Endothelial cell of umbilical vein (primary cell): Measurements from ENCODE around the gene OR4E2. TPM values are rescaled to one million over a fixed set of nuclear protein-coding genes. Genes with fewer than 3 reads are reported as not detected.

Experiments used
- BruUV-seq: library from RNA; stranded (reverse); fragments of 400-500 nt; replicated peaks from 2 replicates; lab custom pipeline; 2021; lab: Mats Ljungman, UMichigan
- CTCF ChIA-PET: fragments of 300-600, 350-600 bp; sonication (Branson Sonifier 250); formaldehyde crosslinking; loops from one replicate; lab custom pipeline; 2021; ENCODE audit warnings: antibody characterized with exemption, inconsistent platforms; lab: Charles Lee
- POLR2A ChIA-PET: fragments of 300-600, 350-600 bp; sonication (Branson Sonifier 250); formaldehyde crosslinking; loops from one replicate; lab custom pipeline; 2021; ENCODE audit warnings: antibody characterized with exemption, inconsistent platforms; lab: Charles Lee
- DNase-seq: peaks from one replicate; pipeline ENCODE4 v3.0.0-alpha.2; 2011; ENCODE audit warnings: low read depth, low spot score
- FAIRE-seq: peaks from 2 replicates; lab custom pipeline; 2011; peaks lifted over from hg19 to GRCh38; lab: Jason Lieb, UNC
- H2AFZ ChIP-seq: 2 replicates; pipeline ENCODE4 v1.6.0; 2012; ENCODE audit warnings: low read depth, low read length, control low read depth, inconsistent platforms
- H3K27ac ChIP-seq: 2 replicates; pipeline ENCODE4 v1.5.1; 2011; ENCODE audit warnings: low read depth, mild to moderate bottlenecking, control low read depth, low read length, moderate library complexity; ENCODE audit not compliant: insufficient read depth
- H3K27me3 ChIP-seq, 2 experiments: 2 replicates each; pipeline versions ENCODE4 v1.6.0 to v1.6.1; 2011; ENCODE audit warnings: low read length in 2 of 2, mixed read lengths in 1 of 2; ENCODE audit not compliant: control insufficient read depth in 2 of 2, insufficient read depth in 2 of 2
- H3K36me3 ChIP-seq, 2 experiments: 2 replicates in 1 of 2; 3 replicates in 1 of 2; pipeline ENCODE4 v1.5.1; 2011; ENCODE audit warnings: low read length in 2 of 2, mild to moderate bottlenecking in 1 of 2, moderate library complexity in 1 of 2; ENCODE audit not compliant: control insufficient read depth in 2 of 2, insufficient read depth in 2 of 2; ENCODE audit errors: extremely low read depth in 1 of 2
- H3K4me1 ChIP-seq: 3 replicates; pipeline ENCODE4 v1.5.1; 2011; ENCODE audit warnings: mild to moderate bottlenecking, low read length; ENCODE audit not compliant: control insufficient read depth, insufficient read depth; ENCODE audit errors: extremely low read depth
- H3K4me2 ChIP-seq: 2 replicates; pipeline ENCODE4 v1.6.1; 2011; ENCODE audit warnings: low read length, control low read depth, mixed read lengths; ENCODE audit not compliant: insufficient read depth
- H3K4me3 ChIP-seq, 3 experiments: fragments of 200-600 bp in 1 of 3; sonication (generic), shearing (Covaris generic) in 1 of 3; replicated peaks in 1 of 3; 2 replicates each; pipeline ENCODE4 v1.5.1; 2011 to 2016; ENCODE audit warnings: control low read depth in 3 of 3, low read length in 3 of 3, mild to moderate bottlenecking in 2 of 3, inconsistent platforms in 1 of 3, low read depth in 1 of 3, moderate library complexity in 1 of 3; ENCODE audit not compliant: insufficient read depth in 1 of 3
- H3K79me2 ChIP-seq: 2 replicates; pipeline ENCODE4 v1.6.0; 2012; ENCODE audit warnings: low read length, inconsistent platforms; ENCODE audit not compliant: control insufficient read depth, insufficient read depth
- H3K9ac ChIP-seq: replicated peaks from 2 replicates; pipeline ENCODE3; 2011; ENCODE audit warnings: low read length, control low read depth; ENCODE audit not compliant: insufficient read depth; ENCODE audit errors: extremely low read depth
- H3K9me1 ChIP-seq: replicated peaks from 3 replicates; pipeline ENCODE4 v1.6.0; 2011; ENCODE audit warnings: mild to moderate bottlenecking, low read length; ENCODE audit not compliant: control insufficient read depth, insufficient read depth; ENCODE audit errors: extremely low read depth
- H3K9me3 ChIP-seq: replicated peaks from 2 replicates; pipeline ENCODE4 v1.5.1; 2012; ENCODE audit warnings: low read length, inconsistent platforms; ENCODE audit not compliant: control insufficient read depth, insufficient read depth
- H4K20me1 ChIP-seq: replicated peaks from 2 replicates; pipeline ENCODE3; 2011; ENCODE audit warnings: mild to moderate bottlenecking, low read length; ENCODE audit not compliant: control insufficient read depth, insufficient read depth; ENCODE audit errors: extremely low read depth
- CTCF ChIP-seq, 2 donors: IDR thresholded peaks; 1 replicate in 1 of 2; 2 replicates in 1 of 2; pipeline ENCODE4 v1.5.1; 2011; ENCODE audit warnings: low read length in 2 of 2, mild to moderate bottlenecking in 2 of 2, moderate library complexity in 2 of 2, control low read depth in 1 of 2, inconsistent platforms in 1 of 2, low read depth in 1 of 2; ENCODE audit not compliant: insufficient read depth in 1 of 2; ENCODE audit errors: extremely low read depth in 1 of 2
- EZH2 ChIP-seq: IDR thresholded peaks from 2 replicates; pipeline ENCODE4 v1.6.1; 2012; ENCODE audit warnings: borderline replicate concordance, low read depth, mild to moderate bottlenecking, moderate library complexity, low read length, inconsistent platforms; ENCODE audit not compliant: severe bottlenecking
- FOS ChIP-seq: IDR thresholded peaks from 2 replicates; pipeline ENCODE4 v1.6.1; 2011; ENCODE audit warnings: mild to moderate bottlenecking, low read length, moderate library complexity, borderline replicate concordance; ENCODE audit not compliant: insufficient read depth
- GATA2 ChIP-seq: IDR thresholded peaks from 2 replicates; pipeline ENCODE4 v1.7.0; 2011; ENCODE audit warnings: low read depth, mild to moderate bottlenecking, moderate library complexity, mixed read lengths, low read length; ENCODE audit not compliant: insufficient read length, insufficient read depth
- JUN ChIP-seq: IDR thresholded peaks from 2 replicates; pipeline ENCODE4 v1.6.1; 2011; ENCODE audit warnings: borderline replicate concordance, low read depth; ENCODE audit not compliant: insufficient read length, insufficient read depth
- MAX ChIP-seq: IDR thresholded peaks from 2 replicates; pipeline ENCODE4 v1.6.1; 2011; ENCODE audit not compliant: insufficient read depth, insufficient read length
- MYC ChIP-seq: IDR thresholded peaks from one replicate; pipeline ENCODE4 v1.6.1; 2011; ENCODE audit warnings: mild to moderate bottlenecking, low read depth, low read length
- POLR2A ChIP-seq: IDR thresholded peaks from 2 replicates; pipeline ENCODE4 v1.6.1; 2012; ENCODE audit warnings: low read depth, mild to moderate bottlenecking, control low read depth, low read length
- POLR2AphosphoS5 ChIP-seq: IDR thresholded peaks from 2 replicates; pipeline ENCODE4 v1.6.1; 2012; ENCODE audit warnings: low read depth, mild to moderate bottlenecking, control low read depth, low read length, moderate library complexity; ENCODE audit not compliant: insufficient read depth
- dilution Hi-C: fragments of 300-500 bp; cut with MboI; formaldehyde crosslinking; loops from one replicate; pipeline ENCODE4 v1.15.0; 2019; ENCODE audit warnings: low sequenced_read_pairs; ENCODE audit not compliant: extremely low pct_ligation_motif_present
- intact Hi-C: fragments of 100-400 bp; cut with micrococcal nuclease; formaldehyde crosslinking; loops from one replicate; pipeline ENCODE4 v1.10.0; 2022
- polyA plus RNA-seq, 4 experiments: library from polyadenylated mRNA; depleted of rRNA in 3 of 4; stranded (reverse) in 3 of 4; unstranded in 1 of 4; fragments of >200 nt; gene quantifications; 2 replicates each; pipeline versions ENCODE4 v1.2.1 to v1.2.3, GENCODE V29; 2011 to 2012; ENCODE audit warnings: missing spikeins in 1 of 4
- total RNA-seq: library from RNA; stranded (reverse); gene quantifications from 2 replicates; pipeline ENCODE4 v1.2.3, GENCODE V29; 2021

The OR4E2 gene
- total and polyA plus RNA-seq, 2 donors (not counting 3 experiments of a cell fraction or from before 2014, with no cell fraction given), result not detected

- intact Hi-C loops, result no loop called here
- Histone ChIP-seq H2AFZ (no peak overlapping the region), H3K79me2 (no peaks in the 10 kb centered on the region), H3K27ac (no peak overlapping the region), H4K20me1 (no peaks in the 10 kb centered on the region), H3K9me3 (no peaks in the 10 kb centered on the region), H3K9me1 (no peaks in the 10 kb centered on the region), H3K36me3 (no peaks in the 10 kb centered on the region), H3K27me3 (peaks cover 2 to 4% of the 10 kb centered on the region in 2 experiments), H3K4me3 (no peak overlapping the region), H3K4me1 (no peaks in the 10 kb centered on the region), H3K9ac (no peak overlapping the region), H3K4me2 (no peak overlapping the region)
- no peak for DNase-seq
- POLR2A ChIA-PET, result no interaction called here
- BruUV-seq, result no TSS peak
- TF ChIP-seq EZH2, result no peak
- no peak for TF ChIP-seq JUN
- TF ChIP-seq GATA2, result no peak
- no peak for TF ChIP-seq CTCF (IDR thresholded peaks at IDR 0.05; ENCODE audit: extremely low read depth in 1 of 2, insufficient read depth in 1 of 2, low read depth in 1 of 2, low read length in 2 of 2)
- no peak for TF ChIP-seq MAX
- TF ChIP-seq POLR2A, result no peak
- no peak for TF ChIP-seq MYC
- TF ChIP-seq POLR2AphosphoS5, result no peak
- no peak for TF ChIP-seq FOS
- FAIRE-seq, result no peak
- dilution Hi-C loops, result no loop called here
- CTCF ChIA-PET, result no interaction called here
Observed at GRCh38 chr14:21699551-21699950, 45.9 kb downstream of the OR4E2 start.
